Measurements from ENCODE around the gene NOXO1.

The NOXO1 gene

DNA sequence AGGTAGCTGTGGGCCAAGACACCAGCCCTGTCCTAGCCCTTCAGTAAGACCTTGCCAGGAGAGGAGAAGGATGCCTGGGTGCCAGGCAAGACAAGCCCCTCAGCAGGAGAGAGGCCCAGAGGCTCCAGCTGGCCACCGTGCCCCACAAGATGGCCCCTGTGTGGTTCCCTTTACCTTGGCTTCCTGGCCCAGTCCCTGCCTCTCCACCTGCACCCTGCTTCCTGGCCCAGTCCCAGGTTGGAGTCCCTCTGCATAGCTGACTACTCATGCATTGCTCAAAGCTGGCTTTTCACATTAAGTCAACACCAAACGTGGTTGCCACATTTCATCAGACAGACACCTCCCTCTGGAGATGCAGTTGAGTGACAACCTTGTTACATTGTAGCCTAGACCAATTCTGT lies 12.5 kb upstream of the NOXO1 start:
- no peak for DNase-seq

DNA sequence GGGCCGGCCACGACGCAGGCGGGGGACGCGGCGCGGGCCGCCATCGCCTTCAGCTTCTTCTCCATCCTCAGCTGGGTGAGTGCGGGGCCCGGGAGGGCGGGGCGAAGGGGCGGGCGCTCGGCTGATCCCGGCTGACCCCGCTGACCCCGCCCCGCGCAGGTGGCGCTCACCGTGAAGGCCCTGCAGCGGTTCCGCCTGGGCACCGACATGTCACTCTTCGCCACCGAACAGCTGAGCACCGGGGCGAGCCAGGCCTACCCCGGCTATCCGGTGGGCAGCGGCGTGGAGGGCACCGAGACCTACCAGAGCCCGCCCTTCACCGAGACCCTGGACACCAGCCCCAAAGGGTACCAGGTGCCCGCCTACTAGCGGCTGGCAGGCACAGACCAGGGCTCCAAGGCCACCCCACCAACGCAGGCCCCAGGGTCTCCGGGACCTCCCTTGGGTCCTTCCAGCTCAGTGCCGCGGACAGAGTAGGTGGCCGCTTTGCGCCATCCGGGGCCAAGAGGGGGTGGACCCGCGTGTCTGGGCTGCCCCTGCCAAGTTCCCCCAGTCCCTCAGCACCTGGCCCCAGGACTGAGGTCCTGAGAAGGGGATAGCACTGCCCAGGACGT lies 11.5 kb upstream of the NOXO1 start:
- DNase-seq: no peak

GRCh38 chr16:1991948-1992703 lies 10.9 kb upstream of the NOXO1 start:
- peak; percentile 99 for DNase-seq

- DNase-seq: no peak
Observed at GRCh38 chr16:1991588-1991947, 10.3 kb upstream of the NOXO1 start.

DNA sequence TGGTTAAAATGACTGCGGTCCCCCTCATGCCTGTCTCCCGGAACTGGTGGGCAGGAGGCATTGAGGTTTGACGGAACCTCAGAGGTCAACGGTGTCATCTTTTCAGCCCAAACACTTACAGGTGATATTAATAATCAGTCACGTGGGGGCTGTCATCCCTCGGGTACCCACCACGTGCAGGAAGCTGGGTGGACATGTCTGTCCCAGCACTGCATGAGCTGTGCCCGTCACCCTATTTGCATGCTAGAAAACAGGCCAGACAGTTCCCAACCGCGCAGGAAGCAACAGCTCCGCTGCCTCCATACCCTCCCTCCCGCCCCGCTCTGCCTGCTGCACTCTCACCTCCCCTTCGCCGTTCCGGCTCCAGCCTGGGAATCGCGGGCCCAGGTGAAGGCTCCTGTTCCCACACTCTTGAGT lies 9.9 kb upstream of the NOXO1 start:
- DNase-seq: no peak

GRCh38 chr16:1990351-1991134 lies 9.3 kb upstream of the NOXO1 start:
- DNase-seq: no peak

DNA sequence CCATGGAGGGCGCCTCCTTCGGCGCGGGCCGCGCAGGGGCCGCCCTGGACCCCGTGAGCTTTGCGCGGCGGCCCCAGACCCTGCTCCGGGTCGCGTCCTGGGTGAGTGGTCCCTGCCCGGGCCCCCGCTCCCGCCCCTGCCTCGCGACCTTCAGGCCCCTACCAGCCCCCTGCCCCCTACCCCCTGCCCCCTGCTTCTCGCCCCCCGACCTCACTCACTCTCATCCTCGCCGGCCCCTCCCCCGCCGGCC lies 8.8 kb upstream of the NOXO1 start:
- DNase-seq: no peak

DNA sequence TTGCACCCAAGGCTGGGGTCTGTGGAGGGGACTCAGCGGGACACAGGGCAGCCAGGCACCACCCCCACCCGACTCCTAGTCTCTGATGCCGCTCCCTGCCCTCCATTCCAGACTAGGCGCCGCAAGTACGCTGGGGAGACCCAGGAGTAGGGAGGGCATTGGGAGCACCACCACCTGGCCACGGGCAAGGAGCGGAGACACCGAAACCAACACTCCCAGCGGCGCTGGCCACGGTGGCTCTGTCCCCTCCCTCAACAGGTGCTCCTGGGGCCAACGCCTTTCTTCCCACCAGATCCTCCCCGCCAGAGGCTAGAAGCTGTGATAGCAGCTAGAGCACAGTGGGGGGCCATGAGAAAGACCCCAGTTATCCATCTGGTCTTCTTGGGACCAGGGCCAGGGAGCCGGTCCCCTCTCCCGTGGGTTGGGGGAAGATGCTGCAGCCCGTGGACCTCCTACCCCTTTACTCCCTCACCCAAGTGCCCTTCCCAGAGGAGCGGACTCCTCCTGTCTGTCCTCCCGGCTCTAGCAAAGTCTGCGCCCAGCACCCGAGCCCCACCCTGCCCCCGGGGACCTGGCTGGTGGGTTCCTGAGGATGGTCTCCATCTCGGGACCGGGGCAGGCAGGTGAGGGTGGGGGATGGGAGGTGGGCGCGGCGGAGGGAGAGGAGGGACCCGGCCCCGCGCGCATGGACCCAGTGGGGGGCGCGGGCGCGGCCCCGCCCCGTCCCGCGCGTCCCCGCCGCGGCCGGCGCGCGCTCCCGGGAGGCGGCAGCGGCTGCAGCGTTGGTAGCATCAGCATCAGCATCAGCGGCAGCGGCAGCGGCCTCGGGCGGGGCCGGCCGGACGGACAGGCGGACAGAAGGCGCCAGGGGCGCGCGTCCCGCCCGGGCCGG lies 8.2 kb upstream of the NOXO1 start, which contains the start of gene SYNGR3:
Gene SYNGR3, plus strand, starts transcription at position 762 of the 892 bp plus-strand sequence. CDS start 133 bp downstream, outside the sequence.
- DNase-seq: no peak

DNA sequence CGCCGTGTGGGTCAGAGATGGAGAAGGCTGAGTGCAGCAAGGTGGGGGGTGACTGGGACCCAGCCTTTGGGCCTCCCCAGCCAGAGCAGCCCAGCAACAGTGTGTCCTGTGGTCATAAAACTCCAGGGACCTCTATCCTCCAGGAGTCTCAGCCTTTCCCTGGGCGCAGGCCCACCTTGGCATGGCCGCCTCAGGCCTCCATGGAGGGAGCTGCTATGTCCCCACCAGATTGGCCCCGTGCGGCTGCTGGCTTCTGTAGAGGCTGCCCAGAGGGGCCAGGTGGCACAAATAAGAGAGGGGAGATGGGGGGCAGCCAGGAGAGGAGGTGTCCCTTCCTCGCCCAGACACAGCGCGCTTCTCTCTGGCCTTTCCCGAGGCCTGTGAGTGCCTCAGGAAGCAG lies 5.9 kb upstream of the NOXO1 start:
- DNase-seq: no peak

- no peak for DNase-seq
Observed at GRCh38 chr16:1985466-1986150, 4.3 kb upstream of the NOXO1 start.

- no peak for DNase-seq
Observed at GRCh38 chr16:1984347-1985225, 3.3 kb upstream of the NOXO1 start.

- no peak for DNase-seq
Observed at GRCh38 chr16:1983544-1984346, 2.5 kb upstream of the NOXO1 start, which contains the start of gene GFER. Gene GFER, plus strand, starts transcription at chr16:1984193. Its CDS starts 26 bp downstream, at chr16:1984219.

DNA sequence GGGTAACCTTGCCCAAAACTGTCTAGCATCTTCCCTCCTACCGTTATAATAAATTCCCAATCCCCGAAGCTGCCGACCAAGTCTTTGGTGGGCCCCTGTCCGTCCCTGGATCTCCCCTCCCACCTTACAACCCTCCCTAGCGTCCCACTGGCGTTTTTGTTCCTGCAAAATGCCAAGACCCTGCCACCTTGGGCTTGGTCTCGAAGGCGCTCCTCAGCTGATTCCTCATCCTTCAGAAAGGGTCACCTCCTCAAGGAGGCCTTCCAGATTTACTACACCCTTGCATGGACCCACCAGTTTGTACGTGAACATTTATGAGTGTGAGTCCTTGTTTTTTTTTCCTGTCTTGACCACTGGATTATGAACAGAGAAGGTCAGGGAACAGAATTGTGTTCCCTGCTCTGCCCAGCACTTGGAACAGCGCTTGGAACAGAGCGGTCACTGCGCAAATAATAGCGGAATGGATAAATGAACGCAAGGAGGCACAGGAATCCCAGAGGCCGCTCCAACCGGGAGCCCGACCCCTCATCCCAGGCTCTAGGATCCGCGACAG lies 1.8 kb upstream of the NOXO1 start:
- no peak for DNase-seq

DNA sequence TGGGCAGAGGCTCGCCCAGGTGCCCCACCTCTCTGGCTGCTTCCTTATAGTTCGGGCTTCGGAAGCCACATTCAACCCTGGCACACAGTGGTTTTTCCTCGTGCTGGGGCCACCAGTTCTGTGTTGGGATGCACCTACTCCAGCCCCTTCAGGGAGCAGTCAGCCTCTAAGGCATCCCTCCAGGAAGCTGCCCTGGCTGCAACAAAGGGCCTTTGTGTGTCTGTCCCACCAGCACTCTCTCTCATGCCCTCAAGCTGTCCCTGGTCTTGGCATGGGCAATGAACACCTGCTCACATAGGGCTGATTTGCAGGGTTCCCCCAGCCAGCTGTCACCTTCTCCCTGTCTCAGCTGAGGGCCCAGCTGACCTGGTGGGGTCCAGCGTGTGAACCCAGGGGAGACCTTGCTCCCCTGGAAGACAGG lies 754 bp upstream of the NOXO1 start:
- DNase-seq: no peak

GRCh38 chr16:1980770-1981087 lies 540 bp downstream of the NOXO1 start:
- DNase-seq: no peak

DNA sequence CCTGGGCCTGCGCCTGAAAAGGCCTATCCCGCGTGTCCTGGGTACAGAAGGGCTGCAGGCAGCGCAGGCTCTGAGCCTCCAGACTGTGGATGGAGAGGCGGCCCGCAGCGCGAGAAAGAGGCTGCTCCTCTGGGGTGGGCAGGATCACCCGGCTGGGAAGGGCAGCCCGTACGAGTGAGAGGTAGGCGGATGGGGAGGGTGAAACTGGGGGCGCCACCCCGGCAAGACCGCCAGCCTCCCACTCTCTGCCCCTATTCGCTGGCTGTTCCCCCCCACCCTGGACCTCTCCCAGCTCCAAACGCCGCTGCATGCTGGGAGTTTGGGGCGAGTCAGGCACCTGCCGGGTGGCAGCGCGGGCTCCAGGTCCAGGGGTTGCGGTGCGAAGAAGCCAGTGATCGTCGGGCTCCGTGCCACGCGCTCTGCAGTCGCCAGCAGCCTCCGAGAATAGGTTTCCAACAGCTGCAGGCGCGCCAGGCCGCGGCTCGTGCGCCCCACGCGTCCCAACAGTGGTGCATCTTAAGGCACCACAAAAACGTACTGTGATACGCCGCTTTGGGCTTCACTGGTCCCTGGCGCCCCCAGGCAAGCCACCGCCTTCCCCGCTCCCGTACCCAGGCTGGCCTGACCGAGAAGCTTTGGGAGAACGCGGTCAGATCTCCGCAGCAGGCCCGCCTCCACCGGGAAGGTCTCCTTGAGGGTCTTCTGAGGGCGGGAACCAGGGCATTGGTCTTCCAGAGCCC lies 1.1 kb downstream of the NOXO1 start:
- DNase-seq: no peak

- DNase-seq: no peak
Observed at GRCh38 chr16:1979271-1980029, 1.8 kb downstream of the NOXO1 start.

- DNase-seq: no peak
Observed at GRCh38 chr16:1978476-1979120, 2.7 kb downstream of the NOXO1 start.

All from activated T-cell treated with anti-CD3 and anti-CD28 coated beads for 4 hours (primary cell).